Measurements from ENCODE around the gene LMO7. TPM values are rescaled to one million over a fixed set of nuclear protein-coding genes. Genes with fewer than 3 reads are reported as not detected.
"Not testable (repeated sequence)": the region's sequence is repeated elsewhere in the genome, so short reads cannot be mapped to it uniquely, and the experiment has no call there.

The LMO7 gene
- polyA plus RNA-seq, 1 experiment = 76.9 TPM

DNA sequence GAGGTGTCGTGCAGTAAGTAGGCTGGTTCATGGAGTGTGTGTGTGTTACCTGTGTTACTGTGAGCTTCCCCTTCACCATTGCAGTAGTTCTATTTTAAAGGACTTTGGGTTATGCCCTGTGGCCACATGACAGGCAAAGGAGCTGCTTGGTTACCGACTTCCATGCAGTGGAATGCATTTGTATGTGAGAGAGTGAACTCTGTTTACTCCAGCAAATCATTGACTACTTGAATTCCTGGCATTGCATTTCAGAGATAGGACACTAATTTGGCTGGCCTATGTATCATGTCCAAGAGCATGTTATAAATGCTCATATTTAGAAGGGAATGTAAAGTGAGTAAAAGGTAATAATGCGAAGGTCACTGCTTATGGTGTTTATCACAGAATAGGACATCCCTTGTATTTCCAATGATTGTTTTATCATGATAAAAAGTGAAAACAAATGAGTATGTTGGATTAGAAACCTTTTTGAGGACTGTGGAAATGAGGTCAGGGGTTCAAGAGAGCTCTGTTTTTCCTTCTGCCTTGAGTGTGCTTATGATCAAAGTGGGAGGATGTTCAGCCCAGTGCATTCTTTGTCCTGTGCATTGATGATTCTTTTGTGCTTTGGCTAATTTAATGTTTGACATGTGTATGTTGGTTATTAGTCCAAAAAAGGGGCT lies 156.5 kb downstream of the LMO7 start:
- CTCF ChIA-PET = interaction anchor here (0.9 to 2.1 kb wide), 3 partner anchors 14 to 118 kb away, joined by 3 to 13 read pairs (median 3); no protein-coding TSS in a partner anchor
- Histone ChIP-seq H3K9me3 (ENCODE audit: control insufficient read depth, insufficient read depth, low read length) (no peaks in the 10 kb centered on the region), H3K4me3 (ENCODE audit: low read depth, low read length) (no peak overlapping the region), H3K27me3 (ENCODE audit: control insufficient read depth, insufficient read depth, low read length) (no peaks in the 10 kb centered on the region), H3K27ac (ENCODE audit: low read depth, low read length) (no peak overlapping the region)
- TF ChIP-seq, protein P1, sequence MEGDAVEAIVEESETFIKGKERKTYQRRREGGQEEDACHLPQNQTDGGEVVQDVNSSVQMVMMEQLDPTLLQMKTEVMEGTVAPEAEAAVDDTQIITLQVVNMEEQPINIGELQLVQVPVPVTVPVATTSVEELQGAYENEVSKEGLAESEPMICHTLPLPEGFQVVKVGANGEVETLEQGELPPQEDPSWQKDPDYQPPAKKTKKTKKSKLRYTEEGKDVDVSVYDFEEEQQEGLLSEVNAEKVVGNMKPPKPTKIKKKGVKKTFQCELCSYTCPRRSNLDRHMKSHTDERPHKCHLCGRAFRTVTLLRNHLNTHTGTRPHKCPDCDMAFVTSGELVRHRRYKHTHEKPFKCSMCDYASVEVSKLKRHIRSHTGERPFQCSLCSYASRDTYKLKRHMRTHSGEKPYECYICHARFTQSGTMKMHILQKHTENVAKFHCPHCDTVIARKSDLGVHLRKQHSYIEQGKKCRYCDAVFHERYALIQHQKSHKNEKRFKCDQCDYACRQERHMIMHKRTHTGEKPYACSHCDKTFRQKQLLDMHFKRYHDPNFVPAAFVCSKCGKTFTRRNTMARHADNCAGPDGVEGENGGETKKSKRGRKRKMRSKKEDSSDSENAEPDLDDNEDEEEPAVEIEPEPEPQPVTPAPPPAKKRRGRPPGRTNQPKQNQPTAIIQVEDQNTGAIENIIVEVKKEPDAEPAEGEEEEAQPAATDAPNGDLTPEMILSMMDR (IDR thresholded peaks at IDR 0.05; ENCODE audit: low read depth, low read length) = no peak
- POLR2A ChIA-PET = no interaction called here
- DNase-seq (ENCODE audit: low read depth, low spot score) = peak; percentile 26

DNA sequence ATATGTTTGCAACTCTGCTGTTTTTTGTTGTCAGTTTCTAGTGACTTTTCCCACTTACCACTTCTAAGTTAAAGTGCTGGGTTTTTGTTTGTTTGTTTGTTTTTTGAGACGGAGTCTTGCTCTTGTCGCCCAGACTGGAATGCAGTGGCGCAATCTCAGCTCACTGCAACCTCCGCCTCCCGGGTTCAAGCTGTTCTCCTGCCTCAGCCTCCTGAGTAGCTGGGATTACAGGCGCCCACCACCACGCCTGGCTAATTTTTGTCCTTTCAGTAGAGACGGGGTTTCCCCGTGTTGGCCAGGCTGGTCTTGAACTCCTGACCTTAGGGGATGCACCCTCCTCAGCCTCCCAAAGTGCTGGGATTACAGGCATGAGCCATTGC lies 157.0 kb downstream of the LMO7 start:
- DNase-seq (ENCODE audit: low read depth, low spot score); H3K27ac ChIP-seq (ENCODE audit: low read depth, low read length); POLR2A ChIA-PET; H3K4me3 ChIP-seq (ENCODE audit: low read depth, low read length); H3K27me3 ChIP-seq (ENCODE audit: control insufficient read depth, insufficient read depth, low read length); H3K9me3 ChIP-seq (ENCODE audit: control insufficient read depth, insufficient read depth, low read length): not testable (repeated sequence)
- CTCF ChIA-PET = interaction anchor here (0.9 to 2.1 kb wide), 2 partner anchors 97 to 118 kb away, joined by 3 to 13 read pairs; no protein-coding TSS in a partner anchor

DNA sequence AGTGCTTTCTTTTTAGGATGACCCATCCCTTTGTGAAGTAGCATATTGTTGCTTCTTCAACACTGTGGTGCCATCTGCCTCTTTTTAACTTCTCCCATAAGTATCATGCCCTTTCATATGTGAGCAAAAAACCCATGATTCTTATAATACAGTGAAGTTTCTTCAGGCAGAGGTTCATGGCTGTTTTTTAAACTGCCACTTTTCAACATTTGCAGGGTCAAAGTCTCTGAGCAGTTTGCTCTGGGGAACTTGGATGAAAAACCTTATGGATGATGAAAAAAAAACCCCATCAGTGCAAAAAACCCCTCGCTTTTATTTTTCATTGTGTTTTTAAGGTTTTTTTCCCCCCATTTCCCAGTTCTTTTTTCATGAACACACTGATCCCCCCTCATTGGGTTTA lies 158.5 kb downstream of the LMO7 start:
- Histone ChIP-seq H3K4me3 (ENCODE audit: low read depth, low read length) (no peak overlapping the region), H3K27ac (ENCODE audit: low read depth, low read length) (no peak overlapping the region), H3K9me3 (ENCODE audit: control insufficient read depth, insufficient read depth, low read length) (no peaks in the 10 kb centered on the region), H3K27me3 (ENCODE audit: control insufficient read depth, insufficient read depth, low read length) (no peaks in the 10 kb centered on the region)
- CTCF ChIA-PET = interaction anchor here (2.0 kb wide), 1 partner anchor 99 kb away, joined by 9 read pairs; no protein-coding TSS in a partner anchor
- no peak for DNase-seq (ENCODE audit: low read depth, low spot score)
- POLR2A ChIA-PET = no interaction called here
- TF ChIP-seq, protein P1 (IDR thresholded peaks at IDR 0.05; ENCODE audit: low read depth, low read length) = no peak

DNA sequence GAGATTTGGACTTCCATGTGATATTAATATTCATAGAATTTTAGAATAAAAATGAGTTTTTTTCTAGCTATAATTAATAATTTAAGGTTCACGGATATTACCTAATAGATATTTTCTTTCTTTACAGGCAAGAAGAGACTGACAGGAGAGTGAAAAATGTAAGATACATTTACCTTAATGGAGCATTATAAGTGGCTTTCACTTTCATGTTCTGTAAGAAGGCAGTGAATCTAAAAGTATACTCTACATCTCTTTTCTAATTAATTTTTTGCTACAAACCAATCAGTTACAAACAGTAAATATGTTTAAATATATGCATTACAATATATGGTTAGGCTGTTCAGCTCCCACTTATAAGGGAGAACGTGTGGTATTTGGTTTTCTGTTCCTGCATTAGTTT lies 159.1 kb downstream of the LMO7 start:
- ChIA-PET CTCF (interaction anchor here (2.0 kb wide), 1 partner anchor 99 kb away, joined by 9 read pairs; no protein-coding TSS in a partner anchor), POLR2A (no interaction called here)
- Histone ChIP-seq H3K27ac (ENCODE audit: low read depth, low read length) (no peak overlapping the region), H3K4me3 (ENCODE audit: low read depth, low read length) (no peak overlapping the region), H3K27me3 (ENCODE audit: control insufficient read depth, insufficient read depth, low read length) (no peaks in the 10 kb centered on the region), H3K9me3 (ENCODE audit: control insufficient read depth, insufficient read depth, low read length) (no peaks in the 10 kb centered on the region)
- TF ChIP-seq, protein P1 (IDR thresholded peaks at IDR 0.05; ENCODE audit: low read depth, low read length) = no peak
- DNase-seq (ENCODE audit: low read depth, low spot score) = no peak

DNA sequence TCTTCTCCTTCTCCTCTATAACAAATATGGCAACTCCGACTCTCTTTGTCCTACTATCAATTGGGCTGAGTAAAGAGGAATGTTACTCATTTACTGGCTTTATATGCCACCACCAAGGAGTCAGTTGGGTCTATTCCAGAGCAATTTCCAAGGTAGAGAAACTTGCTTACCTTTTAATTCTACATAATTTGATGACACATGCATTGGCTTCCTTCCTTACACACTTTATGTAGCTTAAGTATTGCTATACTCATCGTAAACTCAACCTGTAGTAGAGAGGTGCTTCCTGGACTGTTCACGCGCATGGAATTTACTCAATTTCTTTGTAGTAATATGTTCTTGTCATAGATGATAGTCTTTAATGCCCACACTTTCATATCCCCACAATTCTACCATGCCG lies 160.7 kb downstream of the LMO7 start:
- no peaks in the 10 kb centered on the region for H3K27me3 ChIP-seq (ENCODE audit: control insufficient read depth, insufficient read depth, low read length)
- no peak overlapping the region for H3K27ac ChIP-seq (ENCODE audit: low read depth, low read length)
- POLR2A ChIA-PET = no interaction called here
- CTCF ChIA-PET = interaction anchor here (1.0 to 2.0 kb wide), 2 partner anchors 47 to 101 kb away, joined by 3 to 9 read pairs; no protein-coding TSS in a partner anchor
- DNase-seq (ENCODE audit: low read depth, low spot score) = no peak
- TF ChIP-seq, protein P1 (IDR thresholded peaks at IDR 0.05; ENCODE audit: low read depth, low read length) = no peak
- no peak overlapping the region for H3K4me3 ChIP-seq (ENCODE audit: low read depth, low read length)
- no peaks in the 10 kb centered on the region for H3K9me3 ChIP-seq (ENCODE audit: control insufficient read depth, insufficient read depth, low read length)
